Measurements from ENCODE around the gene CTSA. TPM values are rescaled to one million over a fixed set of nuclear protein-coding genes. Genes with fewer than 3 reads are reported as not detected.

The CTSA gene
- total RNA-seq, 1 experiment from 2014 or later = 39.5 TPM

- no peak overlapping the region for H3K27ac ChIP-seq (ENCODE audit: low read length)
- H3K36me3 ChIP-seq (ENCODE audit: insufficient read depth, low read length) = peaks cover 17% of the 10 kb centered on the region
- no peak overlapping the region for H3K4me2 ChIP-seq (ENCODE audit: low read depth, low read length, poor library complexity, severe bottlenecking)
- no peak overlapping the region for H2AFZ ChIP-seq (ENCODE audit: low read length)
- H3K79me2 ChIP-seq (ENCODE audit: low read length) = peaks cover 39% of the 10 kb centered on the region
- no peaks in the 10 kb centered on the region for H4K20me1 ChIP-seq (ENCODE audit: insufficient read depth, low read depth, low read length)
- H3K9ac ChIP-seq (ENCODE audit: low read length) = no peak overlapping the region
- no peak for DNase-seq
- H3K4me1 ChIP-seq (ENCODE audit: low read length) = peaks cover 27% of the 10 kb centered on the region
- H3K9me3 ChIP-seq (ENCODE audit: low read length) = no peaks in the 10 kb centered on the region
- H3K9me2 ChIP-seq (replicated peaks; ENCODE audit: insufficient read depth, low read length) = no peaks in the 10 kb centered on the region
- no peaks in the 10 kb centered on the region for H3K27me3 ChIP-seq (ENCODE audit: low read length)
- no peak overlapping the region for H3K4me3 ChIP-seq (ENCODE audit: low read length)
Measured at GRCh38 chr20:45886590-45887345, 4.4 kb upstream of the CTSA start.

DNA sequence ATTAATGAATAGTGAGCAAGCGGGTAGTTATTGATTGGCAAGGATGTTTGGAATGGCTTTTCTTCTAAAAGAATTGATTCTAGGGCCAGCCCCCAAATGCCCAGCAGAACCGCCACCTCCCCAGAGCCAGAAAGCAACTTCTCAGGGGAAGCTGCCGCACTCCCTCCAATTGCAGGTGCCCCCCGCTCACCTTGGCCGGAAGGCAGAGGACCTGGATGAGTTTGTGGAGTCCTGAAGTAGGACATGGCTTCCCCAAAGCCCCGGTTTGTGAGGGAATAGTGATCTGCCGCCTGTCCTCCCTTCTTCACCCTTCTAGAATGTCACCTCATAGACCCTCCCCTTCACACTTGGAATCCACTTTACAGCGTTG, 3.8 kb upstream of the CTSA start, which contains the start of gene SPATA25:
SPATA25 (minus strand) TSS at position 277 of the 370 bp plus-strand sequence; CDS start at position 245, 32 bp downstream.
- H4K20me1 ChIP-seq (ENCODE audit: insufficient read depth, low read depth, low read length) = no peaks in the 10 kb centered on the region
- H2AFZ ChIP-seq (ENCODE audit: low read length) = no peak within 1 kb of the TSS
- no peaks in the 10 kb centered on the region for H3K9me3 ChIP-seq (ENCODE audit: low read length)
- H3K36me3 ChIP-seq (ENCODE audit: insufficient read depth, low read length) = peaks cover 17% of the 10 kb centered on the region
- H3K4me3 ChIP-seq (ENCODE audit: low read length) = no peak within 1 kb of the TSS
- peaks cover 27% of the 10 kb centered on the region for H3K4me1 ChIP-seq (ENCODE audit: low read length)
- no peak within 1 kb of the TSS for H3K27ac ChIP-seq (ENCODE audit: low read length)
- no peaks in the 10 kb centered on the region for H3K9me2 ChIP-seq (replicated peaks; ENCODE audit: insufficient read depth, low read length)
- peaks cover 38% of the 10 kb centered on the region for H3K79me2 ChIP-seq (ENCODE audit: low read length)
- H3K27me3 ChIP-seq (ENCODE audit: low read length) = no peaks in the 10 kb centered on the region
- H3K4me2 ChIP-seq (ENCODE audit: low read depth, low read length, poor library complexity, severe bottlenecking) = no peak within 1 kb of the TSS
- H3K9ac ChIP-seq (ENCODE audit: low read length) = no peak within 1 kb of the TSS
- DNase-seq = no peak

DNA sequence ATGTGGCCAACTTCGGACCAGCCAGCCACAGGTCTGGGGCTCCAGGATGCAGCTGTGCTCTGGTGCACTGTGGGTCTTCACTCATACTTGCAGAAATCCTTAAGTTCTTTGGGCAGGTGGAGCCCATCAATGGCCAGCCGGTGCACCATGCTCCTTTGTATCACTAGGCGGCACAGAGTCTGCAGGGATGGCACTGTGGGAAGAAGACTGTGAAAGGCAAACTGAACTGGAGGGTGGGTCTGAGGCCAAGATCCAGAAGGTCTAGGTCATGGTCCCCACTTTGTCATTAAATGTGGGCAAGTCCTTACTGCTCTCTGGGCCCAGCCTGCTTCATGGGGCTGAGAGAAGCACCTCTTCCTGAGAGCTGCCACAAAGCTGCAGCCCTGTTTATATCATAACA, 2.5 kb upstream of the CTSA start:
- H3K9me2 ChIP-seq (replicated peaks; ENCODE audit: insufficient read depth, low read length) = no peaks in the 10 kb centered on the region
- peaks cover 34% of the 10 kb centered on the region for H3K4me1 ChIP-seq (ENCODE audit: low read length)
- no peak overlapping the region for H3K9ac ChIP-seq (ENCODE audit: low read length)

GRCh38 chr20:45890077-45890984, 804 bp upstream of the CTSA start:
- H3K27ac ChIP-seq (ENCODE audit: low read length) = peak overlapping the region; percentile 60
- no peaks in the 10 kb centered on the region for H4K20me1 ChIP-seq (ENCODE audit: insufficient read depth, low read depth, low read length)
- no peaks in the 10 kb centered on the region for H3K9me2 ChIP-seq (replicated peaks; ENCODE audit: insufficient read depth, low read length)
- no peak for DNase-seq
- H3K4me1 ChIP-seq (ENCODE audit: low read length) = peaks cover 34% of the 10 kb centered on the region
- H3K4me2 ChIP-seq (ENCODE audit: low read depth, low read length, poor library complexity, severe bottlenecking) = peak overlapping the region; percentile 99
- peak overlapping the region; percentile 89 for H2AFZ ChIP-seq (ENCODE audit: low read length)
- no peaks in the 10 kb centered on the region for H3K27me3 ChIP-seq (ENCODE audit: low read length)
- H3K79me2 ChIP-seq (ENCODE audit: low read length) = peaks cover 17% of the 10 kb centered on the region
- no peaks in the 10 kb centered on the region for H3K9me3 ChIP-seq (ENCODE audit: low read length)
- peak overlapping the region; percentile 91 for H3K4me3 ChIP-seq (ENCODE audit: low read length)
- H3K9ac ChIP-seq (ENCODE audit: low read length) = peak overlapping the region; percentile 83
- peaks cover 7% of the 10 kb centered on the region; the same call in 1 of the 2 replicates for H3K36me3 ChIP-seq (ENCODE audit: insufficient read depth, low read length)

More for the DNA sequence above, 2.5 kb upstream of the CTSA start:
- H3K27ac ChIP-seq (ENCODE audit: low read length) = no peak overlapping the region
- H3K79me2 ChIP-seq (ENCODE audit: low read length) = peaks cover 25% of the 10 kb centered on the region
- no peaks in the 10 kb centered on the region for H3K27me3 ChIP-seq (ENCODE audit: low read length)
- no peak overlapping the region for H3K4me2 ChIP-seq (ENCODE audit: low read depth, low read length, poor library complexity, severe bottlenecking)
- H3K4me3 ChIP-seq (ENCODE audit: low read length) = no peak overlapping the region
- peaks cover 8% of the 10 kb centered on the region for H3K36me3 ChIP-seq (ENCODE audit: insufficient read depth, low read length)
- no peak overlapping the region for H2AFZ ChIP-seq (ENCODE audit: low read length)
- no peaks in the 10 kb centered on the region for H4K20me1 ChIP-seq (ENCODE audit: insufficient read depth, low read depth, low read length)
- no peak for DNase-seq
- no peaks in the 10 kb centered on the region for H3K9me3 ChIP-seq (ENCODE audit: low read length)

DNA sequence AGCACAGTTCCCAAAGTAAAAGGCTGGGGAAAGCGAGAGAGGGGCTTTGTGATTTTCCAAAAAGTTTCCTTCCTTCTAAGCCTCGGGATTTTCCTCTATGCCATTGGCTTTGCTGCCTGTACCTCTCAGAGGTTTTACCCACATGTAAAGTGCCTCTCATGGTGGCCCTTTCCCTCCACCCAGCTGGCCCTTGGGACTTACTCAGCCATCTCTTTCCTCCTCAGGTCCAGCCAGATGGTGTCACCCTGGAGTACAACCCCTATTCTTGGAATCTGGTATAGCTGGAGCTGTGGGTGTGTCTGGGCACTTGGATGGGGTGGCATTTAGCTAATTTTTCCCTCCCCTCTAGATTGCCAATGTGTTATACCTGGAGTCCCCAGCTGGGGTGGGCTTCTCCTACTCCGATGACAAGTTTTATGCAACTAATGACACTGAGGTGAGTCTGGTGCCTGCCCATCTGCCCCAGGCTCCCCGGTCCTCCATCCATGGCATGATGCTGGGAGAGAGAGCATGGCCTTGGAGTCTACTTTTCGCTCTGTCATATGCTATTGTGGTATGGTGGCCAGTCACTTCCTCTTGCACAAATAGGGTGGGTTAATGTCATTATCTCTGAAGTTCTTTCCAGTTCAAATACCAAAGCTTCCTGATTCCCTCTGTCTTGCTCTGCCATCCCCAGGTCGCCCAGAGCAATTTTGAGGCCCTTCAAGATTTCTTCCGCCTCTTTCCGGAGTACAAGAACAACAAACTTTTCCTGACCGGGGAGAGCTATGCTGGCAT, 1.1 kb downstream of the CTSA start:
- Histone ChIP-seq H2AFZ (ENCODE audit: low read length) (no peak overlapping the region), H3K79me2 (ENCODE audit: low read length) (peaks cover 17% of the 10 kb centered on the region), H3K27me3 (ENCODE audit: low read length) (no peaks in the 10 kb centered on the region), H3K4me1 (ENCODE audit: low read length) (peaks cover 34% of the 10 kb centered on the region), H3K27ac (ENCODE audit: low read length) (no peak overlapping the region), H3K9me3 (ENCODE audit: low read length) (no peaks in the 10 kb centered on the region), H3K9ac (ENCODE audit: low read length) (peak overlapping the region; percentile 83), H3K36me3 (ENCODE audit: insufficient read depth, low read length) (peaks cover 7% of the 10 kb centered on the region; the same call in 1 of the 2 replicates), H4K20me1 (ENCODE audit: insufficient read depth, low read depth, low read length) (no peaks in the 10 kb centered on the region), H3K4me2 (ENCODE audit: low read depth, low read length, poor library complexity, severe bottlenecking) (peak overlapping the region; percentile 99), H3K9me2 (replicated peaks; ENCODE audit: insufficient read depth, low read length) (no peaks in the 10 kb centered on the region), H3K4me3 (ENCODE audit: low read length) (peak overlapping the region; percentile 91)
- no peak for DNase-seq

DNA sequence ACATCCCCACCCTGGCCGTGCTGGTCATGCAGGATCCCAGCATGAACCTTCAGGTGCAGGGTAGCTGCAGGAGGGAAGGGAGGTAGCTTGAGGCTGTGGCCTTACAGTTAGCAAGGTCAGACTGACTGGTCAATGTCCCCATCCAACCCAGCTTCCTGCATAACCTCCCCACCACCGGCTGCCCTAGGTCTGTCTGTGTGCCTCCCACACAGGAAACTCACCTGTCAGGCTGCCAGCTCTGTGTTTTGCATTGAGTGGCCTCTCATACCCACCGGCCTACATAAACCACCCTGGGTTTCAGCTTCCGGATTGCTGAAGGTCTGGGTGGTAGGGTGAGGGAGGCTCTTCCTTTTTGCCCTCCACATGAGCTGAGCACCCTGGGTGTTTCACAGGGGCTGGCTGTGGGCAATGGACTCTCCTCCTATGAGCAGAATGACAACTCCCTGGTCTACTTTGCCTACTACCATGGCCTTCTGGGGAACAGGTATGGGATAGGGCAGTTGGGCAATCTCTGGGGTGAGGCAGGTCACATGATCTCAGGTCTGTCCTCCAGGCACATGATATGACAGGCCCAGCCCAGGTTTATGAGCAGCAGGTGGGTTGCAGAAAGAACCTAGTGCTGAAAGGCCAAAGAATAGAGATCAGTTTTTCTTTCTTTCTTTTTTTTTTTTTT, 1.8 kb downstream of the CTSA start:
- no peak for DNase-seq
- Histone ChIP-seq H4K20me1 (ENCODE audit: insufficient read depth, low read depth, low read length) (no peaks in the 10 kb centered on the region), H3K9me3 (ENCODE audit: low read length) (no peaks in the 10 kb centered on the region), H2AFZ (ENCODE audit: low read length) (no peak overlapping the region), H3K9me2 (replicated peaks; ENCODE audit: insufficient read depth, low read length) (no peaks in the 10 kb centered on the region), H3K4me2 (ENCODE audit: low read depth, low read length, poor library complexity, severe bottlenecking) (peak overlapping the region; percentile 2), H3K79me2 (ENCODE audit: low read length) (peaks cover 17% of the 10 kb centered on the region), H3K27ac (ENCODE audit: low read length) (no peak overlapping the region), H3K36me3 (ENCODE audit: insufficient read depth, low read length) (peaks cover 11% of the 10 kb centered on the region; the same call in 1 of the 2 replicates), H3K27me3 (ENCODE audit: low read length) (no peaks in the 10 kb centered on the region), H3K4me3 (ENCODE audit: low read length) (no peak overlapping the region), H3K9ac (ENCODE audit: low read length) (no peak overlapping the region), H3K4me1 (ENCODE audit: low read length) (peaks cover 34% of the 10 kb centered on the region)

- no peak for DNase-seq
- Histone ChIP-seq H3K4me2 (ENCODE audit: low read depth, low read length, poor library complexity, severe bottlenecking) (no peak overlapping the region), H3K9ac (ENCODE audit: low read length) (no peak overlapping the region), H3K79me2 (ENCODE audit: low read length) (peaks cover 17% of the 10 kb centered on the region), H3K9me2 (replicated peaks; ENCODE audit: insufficient read depth, low read length) (no peaks in the 10 kb centered on the region), H3K4me1 (ENCODE audit: low read length) (peaks cover 30% of the 10 kb centered on the region), H4K20me1 (ENCODE audit: insufficient read depth, low read depth, low read length) (no peaks in the 10 kb centered on the region), H3K27me3 (ENCODE audit: low read length) (no peaks in the 10 kb centered on the region), H3K36me3 (ENCODE audit: insufficient read depth, low read length) (peaks cover 11% of the 10 kb centered on the region; the same call in 1 of the 2 replicates), H3K27ac (ENCODE audit: low read length) (no peak overlapping the region), H2AFZ (ENCODE audit: low read length) (no peak overlapping the region), H3K9me3 (ENCODE audit: low read length) (no peaks in the 10 kb centered on the region), H3K4me3 (ENCODE audit: low read length) (no peak overlapping the region)
Measured at GRCh38 chr20:45893831-45894230, 2.7 kb downstream of the CTSA start.

Data from Karpas-422 (cell line).